GM12873 (cell line): ENCODE data around the gene POLD3.

Experiments
- CTCF ChIP-seq: IDR thresholded peaks from 2 replicates; pipeline ENCODE4 v1.5.1; 2012; ENCODE audit warnings: low read depth, mild to moderate bottlenecking, moderate library complexity, low read length, control low read depth; ENCODE audit not compliant: insufficient read depth; ENCODE audit errors: missing control alignments

The POLD3 gene

GRCh38 chr11:74647404-74647803 lies 55.0 kb downstream of the POLD3 start:
- no peak for TF ChIP-seq CTCF

- no peak for TF ChIP-seq CTCF
These were observed 55.4 kb downstream of the POLD3 start for GRCh38 chr11:74647831-74648230.

DNA sequence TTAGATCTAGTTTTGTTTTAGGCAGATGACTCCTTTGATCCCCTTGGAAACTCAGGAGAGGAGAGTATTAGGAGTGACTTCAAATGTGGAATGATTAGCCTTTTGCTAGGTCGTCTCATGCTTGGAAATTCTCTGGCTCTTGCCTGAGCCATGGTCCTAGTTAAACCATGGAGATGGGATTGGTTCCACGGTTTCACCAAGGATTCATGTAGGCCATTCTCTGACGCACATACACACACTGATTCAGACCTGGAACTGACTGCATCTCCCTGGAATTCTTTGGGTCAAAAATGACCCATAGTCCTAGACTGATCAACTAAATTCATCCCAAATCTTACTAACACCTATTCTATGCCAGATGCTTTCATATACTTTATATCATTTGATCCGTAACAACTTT lies 56.5 kb downstream of the POLD3 start:
- TF ChIP-seq CTCF: no peak

GRCh38 chr11:74650498-74650897 lies 58.1 kb downstream of the POLD3 start:
- no peak for TF ChIP-seq CTCF

DNA sequence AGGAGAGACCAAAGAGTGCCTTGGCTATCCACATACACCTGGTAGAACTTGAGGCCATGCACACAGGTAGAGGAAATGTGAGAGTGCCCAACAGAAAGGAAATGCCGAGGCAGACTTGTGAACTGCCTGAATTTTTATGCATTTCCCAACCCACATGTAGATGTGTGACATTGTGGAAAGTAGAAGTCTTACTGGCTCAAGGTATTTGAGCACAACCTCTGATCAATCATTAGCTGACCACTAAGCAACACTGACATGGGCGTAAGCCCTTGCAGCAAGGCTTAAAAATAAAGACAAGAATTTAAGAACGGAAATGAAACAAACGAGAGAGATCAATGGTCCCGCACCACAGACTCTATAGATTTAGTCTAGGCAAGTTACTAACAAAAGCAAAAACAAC lies 62.6 kb downstream of the POLD3 start:
- TF ChIP-seq CTCF: no peak

DNA sequence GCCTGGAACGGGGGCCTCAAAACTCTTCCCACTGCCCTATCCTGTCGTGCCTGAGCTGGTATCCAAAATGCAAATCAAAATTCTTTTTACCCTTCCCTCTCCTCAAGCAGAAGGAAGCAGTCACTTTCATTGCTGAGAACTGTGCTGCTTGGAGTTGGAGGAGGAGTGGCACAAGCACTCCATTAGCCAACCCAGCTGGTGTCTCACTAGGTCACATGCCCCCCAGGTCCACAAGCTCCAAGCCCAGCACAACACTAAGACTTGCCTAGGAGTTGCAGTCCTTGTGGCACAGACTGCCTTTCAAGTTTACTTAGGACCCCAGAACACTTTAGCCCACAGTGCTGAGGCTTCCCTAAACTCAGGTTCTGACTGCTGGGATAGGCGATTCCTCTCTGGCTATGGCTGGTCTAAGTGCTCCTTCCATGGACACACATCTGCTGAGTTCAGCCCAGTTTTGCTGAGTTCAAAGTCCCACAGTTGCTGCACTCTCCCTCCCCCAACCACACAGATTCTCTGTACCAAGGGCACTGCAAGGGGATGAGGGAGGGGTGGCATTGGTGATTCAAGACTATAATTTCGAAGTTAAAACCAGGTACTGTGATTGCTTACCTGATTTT lies 70.2 kb downstream of the POLD3 start:
- TF ChIP-seq CTCF: no peak

GRCh38 chr11:74663315-74663714 lies 70.9 kb downstream of the POLD3 start:
- TF ChIP-seq CTCF: no peak
